ENCODE data around the gene RIMKLA. TPM values are rescaled to one million over a fixed set of nuclear protein-coding genes. Genes with fewer than 3 reads are reported as not detected.

Gene RIMKLA
- total and polyA plus RNA-seq, 2 of the 13 experiments (the other 11 are each of a cell fraction or from before 2014, with no cell fraction given) = 2.5 to 3.8 TPM

GRCh38 chr1:42335050-42335808, 45.4 kb upstream of the RIMKLA start, which contains the start of gene FOXJ3 (continued):
- peak; percentile 83; the same call in 1 of the 2 replicates for TF ChIP-seq ZBED4 (CRISPR knock-in tag; IDR thresholded peaks at IDR 0.05; ENCODE audit: borderline replicate concordance)
- no peak for TF ChIP-seq ZNF549 (CRISPR knock-in tag; IDR thresholded peaks at IDR 0.05)
- TF ChIP-seq KDM3A (CRISPR knock-in tag; IDR thresholded peaks at IDR 0.05; ENCODE audit: low read depth) = peak; percentile 95
- TF ChIP-seq NBN (conservative IDR thresholded peaks at IDR 0.05) = no peak
- TF ChIP-seq THAP11 (CRISPR knock-in tag; IDR thresholded peaks at IDR 0.05) = peak; percentile 94
- TF ChIP-seq NRL (CRISPR knock-in tag; IDR thresholded peaks at IDR 0.05; ENCODE audit: borderline replicate concordance) = peak; percentile 80
- peak; percentile 36; the same call in 1 of the 2 replicates for TF ChIP-seq NFYB (CRISPR knock-in tag; IDR thresholded peaks at IDR 0.05)
- no peak for TF ChIP-seq HDAC6 (IDR thresholded peaks at IDR 0.05; ENCODE audit: low read depth, low read length)
- no peak for TF ChIP-seq NR2F1 (CRISPR knock-in tag; IDR thresholded peaks at IDR 0.05)
- TF ChIP-seq MEF2D (CRISPR knock-in tag; IDR thresholded peaks at IDR 0.05) = peak; percentile 81
- TF ChIP-seq, protein P1, sequence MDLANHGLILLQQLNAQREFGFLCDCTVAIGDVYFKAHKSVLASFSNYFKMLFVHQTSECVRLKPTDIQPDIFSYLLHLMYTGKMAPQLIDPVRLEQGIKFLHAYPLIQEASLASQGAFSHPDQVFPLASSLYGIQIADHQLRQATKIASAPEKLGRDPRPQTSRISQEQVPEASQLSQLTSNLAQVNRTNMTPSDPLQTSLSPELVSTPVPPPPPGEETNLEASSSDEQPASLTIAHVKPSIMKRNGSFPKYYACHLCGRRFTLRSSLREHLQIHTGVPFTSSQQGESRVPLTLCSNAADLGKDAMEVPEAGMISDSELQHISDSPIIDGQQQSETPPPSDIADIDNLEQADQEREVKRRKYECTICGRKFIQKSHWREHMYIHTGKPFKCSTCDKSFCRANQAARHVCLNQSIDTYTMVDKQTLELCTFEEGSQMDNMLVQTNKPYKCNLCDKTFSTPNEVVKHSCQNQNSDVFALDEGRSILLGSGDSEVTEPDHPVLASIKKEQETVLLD (CRISPR knock-in tag; IDR thresholded peaks at IDR 0.05; ENCODE audit: low read depth) = peak; percentile 98
- no peak for TF ChIP-seq ZFP36 (IDR thresholded peaks at IDR 0.05; ENCODE audit: borderline replicate concordance, low read depth, low read length, partially characterized antibody)
- TF ChIP-seq, protein P2, sequence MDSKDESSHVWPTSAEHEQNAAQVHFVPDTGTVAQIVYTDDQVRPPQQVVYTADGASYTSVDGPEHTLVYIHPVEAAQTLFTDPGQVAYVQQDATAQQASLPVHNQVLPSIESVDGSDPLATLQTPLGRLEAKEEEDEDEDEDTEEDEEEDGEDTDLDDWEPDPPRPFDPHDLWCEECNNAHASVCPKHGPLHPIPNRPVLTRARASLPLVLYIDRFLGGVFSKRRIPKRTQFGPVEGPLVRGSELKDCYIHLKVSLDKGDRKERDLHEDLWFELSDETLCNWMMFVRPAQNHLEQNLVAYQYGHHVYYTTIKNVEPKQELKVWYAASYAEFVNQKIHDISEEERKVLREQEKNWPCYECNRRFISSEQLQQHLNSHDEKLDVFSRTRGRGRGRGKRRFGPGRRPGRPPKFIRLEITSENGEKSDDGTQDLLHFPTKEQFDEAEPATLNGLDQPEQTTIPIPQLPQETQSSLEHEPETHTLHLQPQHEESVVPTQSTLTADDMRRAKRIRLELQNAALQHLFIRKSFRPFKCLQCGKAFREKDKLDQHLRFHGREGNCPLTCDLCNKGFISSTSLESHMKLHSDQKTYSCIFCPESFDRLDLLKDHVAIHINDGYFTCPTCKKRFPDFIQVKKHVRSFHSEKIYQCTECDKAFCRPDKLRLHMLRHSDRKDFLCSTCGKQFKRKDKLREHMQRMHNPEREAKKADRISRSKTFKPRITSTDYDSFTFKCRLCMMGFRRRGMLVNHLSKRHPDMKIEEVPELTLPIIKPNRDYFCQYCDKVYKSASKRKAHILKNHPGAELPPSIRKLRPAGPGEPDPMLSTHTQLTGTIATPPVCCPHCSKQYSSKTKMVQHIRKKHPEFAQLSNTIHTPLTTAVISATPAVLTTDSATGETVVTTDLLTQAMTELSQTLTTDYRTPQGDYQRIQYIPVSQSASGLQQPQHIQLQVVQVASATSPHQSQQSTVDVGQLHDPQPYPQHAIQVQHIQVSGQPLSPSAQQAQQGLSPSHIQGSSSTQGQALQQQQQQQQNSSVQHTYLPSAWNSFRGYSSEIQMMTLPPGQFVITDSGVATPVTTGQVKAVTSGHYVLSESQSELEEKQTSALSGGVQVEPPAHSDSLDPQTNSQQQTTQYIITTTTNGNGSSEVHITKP (CRISPR knock-in tag; IDR thresholded peaks at IDR 0.05; ENCODE audit: low read depth) = peak; percentile 81

Data from HepG2 (cell line).